22Rv1 (cell line): ENCODE results near the gene KRTAP19-7.

Source experiments
- H3K27ac ChIP-seq: fragments of 450-650 bp; 2 replicates; pipeline ENCODE4 v1.5.1; 2017
- ZFX ChIP-seq: fragments of 450-650 bp; IDR thresholded peaks from 2 replicates; pipeline ENCODE4 v1.6.1; 2017; ENCODE audit warnings: antibody characterized with exemption, borderline replicate concordance
- TF ChIP-seq, protein P1 (sequence below): fragments of 450-650 bp; IDR thresholded peaks from 2 replicates; pipeline ENCODE4 v1.5.1; 2017; ENCODE audit warnings: mild to moderate bottlenecking

KRTAP19-7 gene

DNA sequence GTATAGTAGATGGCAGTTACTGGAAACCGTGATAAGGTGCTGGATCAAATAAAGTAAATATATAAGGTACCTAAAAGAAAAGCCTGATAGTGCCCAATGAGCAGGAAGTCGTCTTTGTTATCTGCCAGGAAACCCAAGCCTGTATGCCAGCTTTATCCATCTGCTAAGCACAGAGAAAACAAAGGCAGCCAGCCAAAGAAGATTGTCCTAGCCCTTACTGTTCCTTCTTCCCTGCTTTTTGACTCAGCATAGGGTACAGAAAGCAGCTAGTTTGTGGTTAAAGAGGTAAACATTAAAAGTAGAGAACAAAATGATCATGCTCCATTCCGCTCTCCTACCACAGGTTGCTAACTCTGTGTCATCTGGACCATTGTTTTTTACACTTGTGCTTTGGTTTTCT lies 19.0 kb upstream of the KRTAP19-7 start:
- no peak overlapping the region for H3K27ac ChIP-seq
- TF ChIP-seq ZFX = no peak
- TF ChIP-seq, protein P1, sequence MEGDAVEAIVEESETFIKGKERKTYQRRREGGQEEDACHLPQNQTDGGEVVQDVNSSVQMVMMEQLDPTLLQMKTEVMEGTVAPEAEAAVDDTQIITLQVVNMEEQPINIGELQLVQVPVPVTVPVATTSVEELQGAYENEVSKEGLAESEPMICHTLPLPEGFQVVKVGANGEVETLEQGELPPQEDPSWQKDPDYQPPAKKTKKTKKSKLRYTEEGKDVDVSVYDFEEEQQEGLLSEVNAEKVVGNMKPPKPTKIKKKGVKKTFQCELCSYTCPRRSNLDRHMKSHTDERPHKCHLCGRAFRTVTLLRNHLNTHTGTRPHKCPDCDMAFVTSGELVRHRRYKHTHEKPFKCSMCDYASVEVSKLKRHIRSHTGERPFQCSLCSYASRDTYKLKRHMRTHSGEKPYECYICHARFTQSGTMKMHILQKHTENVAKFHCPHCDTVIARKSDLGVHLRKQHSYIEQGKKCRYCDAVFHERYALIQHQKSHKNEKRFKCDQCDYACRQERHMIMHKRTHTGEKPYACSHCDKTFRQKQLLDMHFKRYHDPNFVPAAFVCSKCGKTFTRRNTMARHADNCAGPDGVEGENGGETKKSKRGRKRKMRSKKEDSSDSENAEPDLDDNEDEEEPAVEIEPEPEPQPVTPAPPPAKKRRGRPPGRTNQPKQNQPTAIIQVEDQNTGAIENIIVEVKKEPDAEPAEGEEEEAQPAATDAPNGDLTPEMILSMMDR = no peak

DNA sequence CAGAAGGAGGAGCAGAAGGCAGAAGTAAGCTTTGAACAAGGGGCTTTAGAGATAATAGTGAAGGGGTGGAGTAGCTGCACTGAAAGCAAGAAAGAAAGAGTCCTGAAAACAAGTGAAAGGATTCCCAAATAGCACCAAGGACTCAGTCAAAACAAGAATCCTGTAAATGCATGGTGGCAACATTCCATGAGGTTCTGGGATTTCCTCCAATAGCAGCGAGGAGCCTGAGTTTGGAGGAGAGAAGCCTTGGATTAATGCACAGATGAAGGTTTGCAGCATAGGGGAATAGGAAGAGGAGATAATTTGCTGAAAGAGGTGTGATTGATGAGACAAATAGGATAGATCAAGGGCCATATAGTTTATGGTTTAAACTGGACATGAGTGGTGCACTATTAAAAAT lies 18.2 kb upstream of the KRTAP19-7 start:
- TF ChIP-seq ZFX = no peak
- TF ChIP-seq, protein P1 = no peak
- H3K27ac ChIP-seq = no peak overlapping the region

DNA sequence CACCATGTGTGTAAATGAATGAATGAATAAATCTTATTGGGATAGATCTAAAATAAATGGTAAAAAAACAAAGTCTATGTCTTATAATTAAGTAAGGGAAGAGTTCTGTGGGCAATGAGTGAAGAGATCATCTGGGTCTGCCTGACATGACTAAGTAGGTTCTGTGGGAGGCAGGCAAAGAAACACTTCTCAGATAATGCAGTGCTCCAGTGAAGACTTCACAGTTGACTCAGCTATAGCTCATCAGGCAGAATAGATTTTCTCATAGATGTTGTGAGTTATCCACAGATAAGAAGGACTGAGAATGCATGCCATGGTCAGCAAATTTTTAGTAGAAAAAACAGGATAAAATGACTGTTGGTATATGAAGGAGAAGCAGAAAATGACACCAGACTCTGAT lies 16.7 kb upstream of the KRTAP19-7 start:
- no peak overlapping the region for H3K27ac ChIP-seq
- TF ChIP-seq, protein P1 = no peak
- no peak for TF ChIP-seq ZFX

DNA sequence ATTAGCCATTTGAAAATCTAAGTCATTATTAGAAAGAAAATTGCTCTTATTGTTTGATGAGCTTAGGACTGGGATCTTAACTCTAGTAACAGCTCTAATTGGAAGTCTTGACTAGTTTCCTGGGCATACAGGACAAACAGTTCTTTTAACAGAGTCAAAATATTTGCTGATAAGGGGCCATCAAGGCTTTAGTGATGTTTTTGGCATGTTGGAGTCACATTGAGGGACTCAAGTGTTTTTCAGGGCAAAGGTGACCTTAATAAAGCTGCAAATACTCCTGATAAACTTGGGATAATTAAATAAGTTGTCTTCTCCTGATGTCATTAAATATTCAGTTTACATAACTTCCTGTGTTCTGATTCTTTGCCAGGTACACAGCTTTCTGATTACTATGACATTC lies 6.5 kb upstream of the KRTAP19-7 start:
- no peak overlapping the region for H3K27ac ChIP-seq
- TF ChIP-seq, protein P1 = no peak

DNA sequence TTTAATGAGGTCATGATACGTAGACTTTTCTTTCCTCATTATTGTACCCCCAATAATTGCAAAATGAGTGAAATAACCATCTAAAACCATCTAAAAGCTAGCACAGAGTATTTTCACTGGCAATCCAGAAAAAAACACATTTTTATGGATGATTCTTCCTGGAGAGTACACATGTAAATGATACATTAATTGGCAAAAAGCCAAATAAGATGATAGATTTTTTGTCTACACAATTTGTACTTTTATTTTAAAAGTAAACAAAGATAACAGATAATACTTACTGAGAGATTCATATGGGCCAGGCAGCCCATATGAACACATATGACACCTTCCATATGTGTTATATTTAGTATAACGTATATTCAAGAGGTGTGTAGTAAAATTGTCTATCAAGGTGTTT lies 2.5 kb upstream of the KRTAP19-7 start:
- no peak overlapping the region for H3K27ac ChIP-seq
- TF ChIP-seq, protein P1 = no peak
- no peak for TF ChIP-seq ZFX

DNA sequence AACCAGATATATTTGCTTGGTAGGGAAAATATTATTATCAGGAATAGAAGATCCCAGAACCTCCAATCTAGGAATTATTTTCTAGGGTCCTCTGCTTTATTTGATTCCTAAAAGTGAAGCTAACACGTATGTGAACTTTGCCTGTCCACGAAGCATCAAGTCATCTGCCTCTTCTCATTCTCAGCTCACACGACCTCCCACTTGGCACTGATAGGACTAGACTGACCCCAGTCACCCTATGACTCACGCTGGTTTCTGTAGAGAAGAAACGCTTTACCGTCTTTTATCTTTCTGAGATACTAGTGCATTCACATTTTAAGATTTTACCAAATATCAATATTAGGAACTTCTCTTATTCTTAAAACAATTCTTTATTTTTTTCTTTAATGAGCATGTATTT lies 2.0 kb upstream of the KRTAP19-7 start:
- H3K27ac ChIP-seq = no peak overlapping the region

DNA sequence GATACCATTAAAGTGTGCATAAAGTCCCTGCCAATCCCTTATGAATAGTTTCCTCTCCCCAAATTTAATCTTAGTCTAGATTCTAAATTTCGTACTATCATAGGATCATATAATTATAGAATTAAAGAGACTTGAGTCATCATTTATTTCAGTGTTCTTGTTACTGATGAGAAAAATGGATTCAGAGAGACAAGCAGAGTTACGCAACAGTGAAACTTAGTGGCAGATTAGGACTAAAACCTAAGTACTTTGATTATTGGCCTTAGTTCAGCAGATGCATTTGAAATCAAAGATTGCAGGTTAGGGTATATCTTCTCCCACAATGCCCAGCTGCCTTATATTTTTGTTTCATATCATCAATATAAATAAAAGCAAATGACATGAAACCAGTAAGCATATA lies 843 bp upstream of the KRTAP19-7 start:
- H3K27ac ChIP-seq = no peak overlapping the region
- TF ChIP-seq, protein P1 = no peak
- no peak for TF ChIP-seq ZFX

More for the DNA sequence above, 2.0 kb upstream of the KRTAP19-7 start:
- TF ChIP-seq ZFX = no peak

DNA sequence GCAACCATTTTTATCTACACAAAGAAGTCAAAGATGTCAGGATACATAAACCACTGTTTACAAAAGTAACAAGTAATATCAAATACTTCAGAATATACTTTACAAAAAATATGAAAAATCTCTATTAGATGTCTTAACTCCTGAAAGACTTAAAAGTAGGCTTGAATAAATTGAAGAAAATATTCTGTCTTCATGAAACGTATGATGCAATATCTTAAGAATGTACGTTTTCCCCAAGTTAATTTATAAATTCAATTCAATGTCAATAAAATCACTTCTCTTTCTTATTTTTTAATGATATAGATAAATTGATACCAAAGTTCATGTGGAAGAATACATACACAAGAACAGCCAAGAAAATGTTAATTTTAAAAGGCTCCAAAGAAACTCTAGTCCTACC lies 6.0 kb downstream of the KRTAP19-7 start:
- TF ChIP-seq ZFX = no peak
- TF ChIP-seq, protein P1 = no peak
- no peak overlapping the region for H3K27ac ChIP-seq
